K562 (cell line): Measurements from ENCODE around the gene PEAR1. TPM values are rescaled to one million over a fixed set of nuclear protein-coding genes. Genes with fewer than 3 reads are reported as not detected.
A peak's percentile ranks its signal among the peaks of the same experiment; 100 is the strongest.

Experiments
- ATAC-seq: fragments of 200-7000 bp; cut with Tn5 transposase; 3 replicates; pipeline ENCODE4 v1.9.1; 2020; ENCODE audit warnings: moderate library complexity
- BruUV-seq: library from RNA; stranded (reverse); fragments of 400-500 nt; replicated peaks from 2 replicates; lab custom pipeline; 2021; lab: Mats Ljungman, UMichigan
- CTCF ChIA-PET: fragments of 300-600 bp; formaldehyde crosslinking; extraction: SDS; loops from one replicate; lab custom pipeline; 2021; ENCODE audit warnings: low intra/inter-chr PET ratio; lab: Yijun Ruan, JAX
- POLR2A ChIA-PET: fragments of 300-600, 350-650 bp; sonication (Branson Sonifier 250); formaldehyde crosslinking; extraction: SDS; loops from one replicate; lab custom pipeline; 2021; ENCODE audit warnings: antibody characterized with exemption, inconsistent platforms; lab: Yijun Ruan, JAX
- DNase-seq, 4 experiments: peaks; one replicate each; pipeline versions ENCODE4 v3.0.0 to v3.0.0-alpha.2; 2011 to 2018; ENCODE audit warnings: low spot score in 3 of 4, mixed read lengths in 3 of 4; ENCODE audit errors: extremely low read depth in 1 of 4
- FAIRE-seq: peaks from 2 replicates; lab custom pipeline; 2011; peaks lifted over from hg19 to GRCh38; lab: Jason Lieb, UNC
- H2AFZ ChIP-seq: 2 replicates; pipeline ENCODE4 v1.6.0; 2011; ENCODE audit warnings: low read depth, low read length, control low read depth, inconsistent platforms
- H3K27ac ChIP-seq: fragments of 200-600 bp; 3 replicates; pipeline ENCODE4 v1.8.0; 2011; ENCODE audit warnings: low read depth, mild to moderate bottlenecking, control low read depth, inconsistent platforms, low read length, moderate library complexity, mixed read lengths; ENCODE audit errors: extremely low read depth
- H3K27me3 ChIP-seq, 2 experiments: fragments of 300-600 bp in 1 of 2; 2 replicates in 1 of 2; 3 replicates in 1 of 2; pipeline versions ENCODE4 v1.6.0 to v1.8.0; 2011; ENCODE audit warnings: inconsistent platforms in 2 of 2, low read length in 2 of 2, mild to moderate bottlenecking in 1 of 2, mixed read lengths in 1 of 2, moderate library complexity in 1 of 2; ENCODE audit not compliant: control insufficient read depth in 2 of 2, insufficient read depth in 2 of 2
- H3K36me3 ChIP-seq: fragments of 300-600 bp; 3 replicates; pipeline ENCODE4 v1.8.0; 2011; ENCODE audit warnings: mild to moderate bottlenecking, low read length, inconsistent platforms; ENCODE audit not compliant: control insufficient read depth, insufficient read depth
- H3K4me1 ChIP-seq, 2 experiments: fragments of 200-600 bp in 1 of 2; replicated peaks in 1 of 2; 2 replicates in 1 of 2; 3 replicates in 1 of 2; pipeline versions ENCODE4 v1.5.1 to v1.8.0; 2011; ENCODE audit warnings: inconsistent platforms in 2 of 2, low read length in 2 of 2, mild to moderate bottlenecking in 1 of 2, mixed read lengths in 1 of 2, moderate library complexity in 1 of 2; ENCODE audit not compliant: control insufficient read depth in 2 of 2, insufficient read depth in 2 of 2
- H3K4me2 ChIP-seq: 2 replicates; pipeline ENCODE4 v1.6.1; 2011; ENCODE audit warnings: low read length, control low read depth, inconsistent platforms, mixed read lengths; ENCODE audit not compliant: insufficient read depth
- H3K4me3 ChIP-seq: fragments of 200-600 bp; sonication (generic), shearing (Covaris generic); 2 replicates; pipeline ENCODE4 v1.5.1; 2016; ENCODE audit warnings: control low read depth, inconsistent platforms
- H3K79me2 ChIP-seq: fragments of 200-600 bp; 3 replicates; pipeline ENCODE4 v1.8.0; 2011; ENCODE audit warnings: low read length, inconsistent platforms; ENCODE audit not compliant: control insufficient read depth, insufficient read depth
- H3K9ac ChIP-seq, 2 experiments: 2 replicates each; pipeline versions ENCODE4 v1.6.0 to v1.6.1; 2011; ENCODE audit warnings: low read depth in 2 of 2, low read length in 2 of 2, control low read depth in 1 of 2, inconsistent platforms in 1 of 2, mild to moderate bottlenecking in 1 of 2, mixed read lengths in 1 of 2; ENCODE audit not compliant: insufficient read depth in 1 of 2
- H3K9me1 ChIP-seq: one replicate; pipeline ENCODE4 v1.6.0; 2011; ENCODE audit warnings: inconsistent platforms, mild to moderate bottlenecking, low read length, moderate library complexity; ENCODE audit not compliant: control insufficient read depth, insufficient read depth
- H3K9me3 ChIP-seq: replicated peaks from 2 replicates; pipeline ENCODE4 v1.5.1; 2011; ENCODE audit warnings: low read depth, low read length, inconsistent platforms; ENCODE audit not compliant: control insufficient read depth, insufficient read depth
- H4K20me1 ChIP-seq: replicated peaks from 2 replicates; pipeline ENCODE4 v1.6.1; 2011; ENCODE audit warnings: low read length, inconsistent platforms, mixed read lengths; ENCODE audit not compliant: control insufficient read depth, insufficient read depth
- CREB1 ChIP-seq, 2 experiments: sonication (generic) in 1 of 2; formaldehyde crosslinking in 1 of 2; IDR thresholded peaks; 2 replicates each; pipeline versions ENCODE4 v1.6.1 to v1.8.0; 2012 to 2022; ENCODE audit warnings: inconsistent platforms in 1 of 2, mild to moderate bottlenecking in 1 of 2, missing genetic modification reagents in 1 of 2, moderate library complexity in 1 of 2
- EP400 ChIP-seq: fragments of 450-650 bp; IDR thresholded peaks from 2 replicates; pipeline ENCODE4 v1.6.1; 2017; ENCODE audit warnings: antibody characterized with exemption, mild to moderate bottlenecking, moderate library complexity
- FOXP1 ChIP-seq: sonication (generic); formaldehyde crosslinking; IDR thresholded peaks from 2 replicates; pipeline ENCODE4 v1.8.0; 2022; ENCODE audit warnings: mild to moderate bottlenecking, missing genetic modification reagents
- SMARCE1 ChIP-seq: fragments of 450-650 bp; IDR thresholded peaks from 2 replicates; pipeline ENCODE4 v1.7.1; 2016; ENCODE audit warnings: mild to moderate bottlenecking
- SRSF3 ChIP-seq: fragments of 200-400 bp; formaldehyde crosslinking; IDR thresholded peaks from 2 replicates; pipeline ENCODE4 v1.6.1; 2016; ENCODE audit warnings: mild to moderate bottlenecking, low read length, moderate library complexity; ENCODE audit not compliant: insufficient read depth
- TEAD4 ChIP-seq, 2 experiments: sonication (generic) in 1 of 2; formaldehyde crosslinking in 1 of 2; IDR thresholded peaks; 2 replicates each; pipeline versions ENCODE4 v1.6.1 to v1.8.0; 2012 to 2022; ENCODE audit warnings: borderline replicate concordance in 1 of 2, inconsistent platforms in 1 of 2, low read length in 1 of 2, mild to moderate bottlenecking in 1 of 2, missing genetic modification reagents in 1 of 2
- TOE1 ChIP-seq, 2 experiments: fragments of 450-650 bp in 1 of 2; sonication (generic) in 1 of 2; formaldehyde crosslinking in 1 of 2; IDR thresholded peaks; 2 replicates each; pipeline versions ENCODE4 v1.7.1 to v1.8.0; 2016 to 2022; ENCODE audit warnings: borderline replicate concordance in 2 of 2, mild to moderate bottlenecking in 2 of 2, antibody characterized with exemption in 1 of 2, inconsistent platforms in 1 of 2, low read depth in 1 of 2, missing genetic modification reagents in 1 of 2, moderate library complexity in 1 of 2
- WGBS: fragments of 100-300 bp; shearing (Covaris generic); methylation state at CpG from one replicate; pipeline ENCODE4 v1.1.6; 2016; ENCODE audit warnings: low coverage, mixed read lengths; ENCODE audit not compliant: insufficient coverage; ENCODE audit errors: missing lambda C conversion rate; 5-methylcytosine and 5-hydroxymethylcytosine counted together
- in situ Hi-C: fragments of 300-500 bp; cut with MboI; formaldehyde crosslinking; loops from 4 replicates; pipeline ENCODE4 v1.15.0; 2018; ENCODE audit warnings: inconsistent platforms, mixed read lengths
- intact Hi-C: fragments of 100-400 bp; cut with micrococcal nuclease; formaldehyde crosslinking; loops from 2 replicates; pipeline ENCODE4 v1.14.2; 2022
- polyA plus RNA-seq, 8 experiments: library from polyadenylated mRNA; depleted of rRNA in 4 of 8; stranded (reverse) in 5 of 8; unstranded in 3 of 8; fragments of >200 nt; fragmentation: Nextera tagmentation in 2 of 8; fragmentation: Illumina TruSeq in 1 of 8; extraction: Ambion mirVana in 2 of 8; extraction: Trizol in 1 of 8; gene quantifications; 2 replicates each; pipeline versions ENCODE4 v1.2.1 to v1.2.3, GENCODE V29; 2011 to 2014; ENCODE audit warnings: inconsistent platforms in 1 of 8, missing spikeins in 1 of 8
- total RNA-seq, 7 experiments: library from RNA; depleted of rRNA in 6 of 7; stranded (reverse); fragments of >200 nt in 6 of 7; fragmentation: Illumina TruSeq in 2 of 7; extraction: Trizol in 2 of 7; gene quantifications; 2 replicates each; pipeline versions ENCODE4 v1.2.1 to v1.2.3, GENCODE V29; 2011 to 2021; ENCODE audit warnings: low replicate concordance in 1 of 7

PEAR1 gene
- total and polyA plus RNA-seq, 9 of the 15 experiments (the other 6 are each of a cell fraction or from before 2014, with no cell fraction given), result 0.87 to 13.9 (median 6.1) TPM

DNA sequence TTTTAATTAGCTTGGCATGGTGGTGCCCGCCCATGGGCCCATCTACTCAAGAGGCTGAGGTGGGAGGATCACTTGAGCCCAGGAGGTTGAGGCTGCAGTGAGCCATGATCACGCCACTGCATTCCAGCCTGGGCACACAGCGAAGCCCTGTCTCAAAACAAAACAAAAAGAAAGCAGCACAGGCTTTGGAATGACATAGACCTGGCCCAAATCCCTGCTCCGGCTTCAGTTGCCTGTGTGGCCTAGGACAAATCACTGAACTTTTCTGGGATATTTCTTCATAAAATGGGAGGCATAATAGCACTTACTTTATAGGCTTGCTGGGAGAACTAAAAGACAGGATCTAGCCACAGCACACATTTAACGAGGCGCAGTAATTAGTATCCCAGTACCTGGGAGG, 2.4 kb downstream of the PEAR1 start:
- 96% methylated on average over 5 of the region's 6 CpGs for WGBS
- Histone ChIP-seq H3K9me3 (no peaks in the 10 kb centered on the region), H3K27me3 (no peaks in the 10 kb centered on the region), H3K4me2 (no peak overlapping the region), H3K4me3 (no peak overlapping the region), H3K79me2 (no peaks in the 10 kb centered on the region), H3K9ac (no peak overlapping the region), H3K27ac (no peak overlapping the region), H2AFZ (no peak overlapping the region), H4K20me1 (no peaks in the 10 kb centered on the region), H3K9me1 (no peaks in the 10 kb centered on the region), H3K4me1 (peaks cover 39 to 65% of the 10 kb centered on the region in 2 experiments), H3K36me3 (no peaks in the 10 kb centered on the region)
- ATAC-seq (no peak), FAIRE-seq (no peak), DNase-seq (no peak)
- ChIA-PET POLR2A (interaction anchor here (1.0 to 1.5 kb wide), 2 partner anchors 64 to 148 kb away, joined by 3 to 5 read pairs; no protein-coding TSS in a partner anchor), CTCF (interaction anchor here (1.7 kb wide), 1 partner anchor 24 kb away, joined by 4 read pairs; the partner anchor contains the start of gene LRRC71)
- no TSS peak for BruUV-seq
- TF ChIP-seq EP400 (no peak), CREB1 (IDR thresholded peaks at IDR 0.05) (no peak), CREB1 (CRISPR knock-in tag; IDR thresholded peaks at IDR 0.05) (no peak), SMARCE1 (no peak)
- intact Hi-C loops, result no loop called here
- in situ Hi-C loops, result no loop called here

GRCh38 chr1:156896490-156897033, 3.0 kb downstream of the PEAR1 start:
- no TSS peak for BruUV-seq
- H3K36me3 ChIP-seq, result no peaks in the 10 kb centered on the region
- intact Hi-C loops, result no loop called here
- ChIA-PET POLR2A (interaction anchor here (0.6 kb wide), 1 partner anchor 338 kb away, joined by 3 read pairs; no protein-coding TSS in a partner anchor), CTCF (no interaction called here)
- no peaks in the 10 kb centered on the region for H3K27me3 ChIP-seq
- no peak overlapping the region for H3K4me2 ChIP-seq
- no peaks in the 10 kb centered on the region for H3K9me3 ChIP-seq
- FAIRE-seq (no peak), ATAC-seq (no peak), DNase-seq (no peak)
- no peak overlapping the region for H2AFZ ChIP-seq
- H3K9ac ChIP-seq, result peak overlapping the region in 1 of 2 experiments; percentile 28; a peak in 1 of 4 replicates
- in situ Hi-C loops, result no loop called here
- 84% methylated on average over 15 of the region's 16 CpGs for WGBS
- H3K79me2 ChIP-seq, result no peaks in the 10 kb centered on the region
- no peaks in the 10 kb centered on the region for H3K9me1 ChIP-seq
- H3K4me1 ChIP-seq, result peaks cover 39 to 67% of the 10 kb centered on the region in 2 experiments
- H3K4me3 ChIP-seq, result no peak overlapping the region
- no peak overlapping the region for H3K27ac ChIP-seq
- no peaks in the 10 kb centered on the region for H4K20me1 ChIP-seq
- TF ChIP-seq FOXP1 (no peak), TEAD4 (IDR thresholded peaks at IDR 0.05; ENCODE audit: low read length) (no peak), TEAD4 (CRISPR knock-in tag; IDR thresholded peaks at IDR 0.05; ENCODE audit: borderline replicate concordance) (no peak), TOE1 (IDR thresholded peaks at IDR 0.05; ENCODE audit: borderline replicate concordance) (no peak), TOE1 (CRISPR knock-in tag; IDR thresholded peaks at IDR 0.05; ENCODE audit: borderline replicate concordance, low read depth) (no peak), SRSF3 (no peak)
